Measurements from ENCODE around the gene C19orf12.

The C19orf12 gene

DNA sequence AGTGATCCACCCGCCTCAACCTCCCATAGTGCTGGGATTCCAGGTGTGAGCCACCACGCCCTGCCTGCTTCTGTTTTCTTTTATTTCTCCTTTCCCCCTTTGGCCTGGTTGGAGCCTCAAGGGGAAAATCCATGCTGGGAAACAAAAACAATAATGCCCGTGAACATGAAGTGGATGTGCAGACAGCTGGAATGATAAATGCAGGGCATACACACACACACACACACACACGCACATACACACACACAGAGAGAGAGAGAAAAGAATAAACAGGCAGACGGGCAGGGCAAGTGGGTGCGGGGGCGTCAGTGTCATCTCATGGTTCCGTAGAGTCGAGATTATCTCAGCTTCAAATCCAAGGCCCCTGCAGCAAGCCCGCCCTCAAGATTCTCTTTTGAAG lies 54.2 kb downstream of the C19orf12 start (continued):
- TF ChIP-seq, protein P1, sequence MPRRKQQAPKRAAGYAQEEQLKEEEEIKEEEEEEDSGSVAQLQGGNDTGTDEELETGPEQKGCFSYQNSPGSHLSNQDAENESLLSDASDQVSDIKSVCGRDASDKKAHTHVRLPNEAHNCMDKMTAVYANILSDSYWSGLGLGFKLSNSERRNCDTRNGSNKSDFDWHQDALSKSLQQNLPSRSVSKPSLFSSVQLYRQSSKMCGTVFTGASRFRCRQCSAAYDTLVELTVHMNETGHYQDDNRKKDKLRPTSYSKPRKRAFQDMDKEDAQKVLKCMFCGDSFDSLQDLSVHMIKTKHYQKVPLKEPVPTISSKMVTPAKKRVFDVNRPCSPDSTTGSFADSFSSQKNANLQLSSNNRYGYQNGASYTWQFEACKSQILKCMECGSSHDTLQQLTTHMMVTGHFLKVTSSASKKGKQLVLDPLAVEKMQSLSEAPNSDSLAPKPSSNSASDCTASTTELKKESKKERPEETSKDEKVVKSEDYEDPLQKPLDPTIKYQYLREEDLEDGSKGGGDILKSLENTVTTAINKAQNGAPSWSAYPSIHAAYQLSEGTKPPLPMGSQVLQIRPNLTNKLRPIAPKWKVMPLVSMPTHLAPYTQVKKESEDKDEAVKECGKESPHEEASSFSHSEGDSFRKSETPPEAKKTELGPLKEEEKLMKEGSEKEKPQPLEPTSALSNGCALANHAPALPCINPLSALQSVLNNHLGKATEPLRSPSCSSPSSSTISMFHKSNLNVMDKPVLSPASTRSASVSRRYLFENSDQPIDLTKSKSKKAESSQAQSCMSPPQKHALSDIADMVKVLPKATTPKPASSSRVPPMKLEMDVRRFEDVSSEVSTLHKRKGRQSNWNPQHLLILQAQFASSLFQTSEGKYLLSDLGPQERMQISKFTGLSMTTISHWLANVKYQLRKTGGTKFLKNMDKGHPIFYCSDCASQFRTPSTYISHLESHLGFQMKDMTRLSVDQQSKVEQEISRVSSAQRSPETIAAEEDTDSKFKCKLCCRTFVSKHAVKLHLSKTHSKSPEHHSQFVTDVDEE (CRISPR knock-in tag; IDR thresholded peaks at IDR 0.05) = no peak
- TF ChIP-seq BACH2 (CRISPR knock-in tag; IDR thresholded peaks at IDR 0.05; ENCODE audit: borderline replicate concordance) (no peak), PPARA (CRISPR knock-in tag; IDR thresholded peaks at IDR 0.05; ENCODE audit: borderline replicate concordance) (no peak), ESRRG (CRISPR knock-in tag; IDR thresholded peaks at IDR 0.05) (no peak)
- TF ChIP-seq, protein P2, sequence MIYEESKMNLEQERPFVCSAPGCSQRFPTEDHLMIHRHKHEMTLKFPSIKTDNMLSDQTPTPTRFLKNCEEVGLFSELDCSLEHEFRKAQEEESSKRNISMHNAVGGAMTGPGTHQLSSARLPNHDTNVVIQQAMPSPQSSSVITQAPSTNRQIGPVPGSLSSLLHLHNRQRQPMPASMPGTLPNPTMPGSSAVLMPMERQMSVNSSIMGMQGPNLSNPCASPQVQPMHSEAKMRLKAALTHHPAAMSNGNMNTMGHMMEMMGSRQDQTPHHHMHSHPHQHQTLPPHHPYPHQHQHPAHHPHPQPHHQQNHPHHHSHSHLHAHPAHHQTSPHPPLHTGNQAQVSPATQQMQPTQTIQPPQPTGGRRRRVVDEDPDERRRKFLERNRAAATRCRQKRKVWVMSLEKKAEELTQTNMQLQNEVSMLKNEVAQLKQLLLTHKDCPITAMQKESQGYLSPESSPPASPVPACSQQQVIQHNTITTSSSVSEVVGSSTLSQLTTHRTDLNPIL (CRISPR knock-in tag; IDR thresholded peaks at IDR 0.05; ENCODE audit: low read depth) = no peak

DNA sequence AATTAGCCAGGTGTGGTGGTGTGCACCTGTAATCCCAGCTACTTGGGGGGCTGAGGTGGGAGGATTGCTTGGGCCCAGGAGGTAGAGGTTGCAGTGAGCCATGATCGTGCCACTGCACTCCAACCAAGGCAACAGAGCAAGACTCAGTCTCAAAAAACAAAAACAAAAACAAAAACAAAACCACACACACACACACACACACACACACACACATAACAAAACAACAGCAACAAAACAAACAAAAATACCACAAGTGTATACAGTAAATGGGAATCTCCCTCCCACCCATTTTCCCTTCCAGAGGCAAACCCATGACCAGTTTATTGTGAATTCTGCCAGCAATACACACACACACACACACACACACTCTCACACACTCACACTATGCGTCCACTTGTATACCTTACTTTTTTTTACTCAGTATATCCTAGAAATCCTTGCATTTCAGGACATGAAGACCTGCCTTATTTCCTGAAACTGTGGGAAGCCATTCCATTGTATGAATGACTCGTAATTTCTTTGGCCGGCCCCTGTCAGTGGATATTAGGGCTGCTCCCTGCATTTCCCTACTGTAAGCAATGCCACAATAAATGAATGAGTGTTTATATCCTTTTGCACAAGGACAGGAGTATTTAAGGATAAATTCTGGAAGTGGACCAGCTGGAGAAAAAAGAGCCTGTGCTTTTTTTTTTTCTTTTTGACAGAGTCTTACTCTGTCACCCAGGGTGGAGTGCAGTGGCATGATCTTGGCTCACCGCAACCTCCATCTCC lies 56.7 kb downstream of the C19orf12 start:
- no peak for ATAC-seq
- TF ChIP-seq BACH2 (CRISPR knock-in tag; IDR thresholded peaks at IDR 0.05; ENCODE audit: borderline replicate concordance) (no peak), ZNF8 (CRISPR knock-in tag; IDR thresholded peaks at IDR 0.05) (no peak), CSDC2 (CRISPR knock-in tag; IDR thresholded peaks at IDR 0.05) (no peak), ZNF70 (CRISPR knock-in tag; IDR thresholded peaks at IDR 0.05) (no peak), SNAI2 (CRISPR knock-in tag; IDR thresholded peaks at IDR 0.05) (no peak)
- TF ChIP-seq, protein P2 (CRISPR knock-in tag; IDR thresholded peaks at IDR 0.05; ENCODE audit: low read depth) = no peak
- TF ChIP-seq, protein P1 (CRISPR knock-in tag; IDR thresholded peaks at IDR 0.05) = no peak

DNA sequence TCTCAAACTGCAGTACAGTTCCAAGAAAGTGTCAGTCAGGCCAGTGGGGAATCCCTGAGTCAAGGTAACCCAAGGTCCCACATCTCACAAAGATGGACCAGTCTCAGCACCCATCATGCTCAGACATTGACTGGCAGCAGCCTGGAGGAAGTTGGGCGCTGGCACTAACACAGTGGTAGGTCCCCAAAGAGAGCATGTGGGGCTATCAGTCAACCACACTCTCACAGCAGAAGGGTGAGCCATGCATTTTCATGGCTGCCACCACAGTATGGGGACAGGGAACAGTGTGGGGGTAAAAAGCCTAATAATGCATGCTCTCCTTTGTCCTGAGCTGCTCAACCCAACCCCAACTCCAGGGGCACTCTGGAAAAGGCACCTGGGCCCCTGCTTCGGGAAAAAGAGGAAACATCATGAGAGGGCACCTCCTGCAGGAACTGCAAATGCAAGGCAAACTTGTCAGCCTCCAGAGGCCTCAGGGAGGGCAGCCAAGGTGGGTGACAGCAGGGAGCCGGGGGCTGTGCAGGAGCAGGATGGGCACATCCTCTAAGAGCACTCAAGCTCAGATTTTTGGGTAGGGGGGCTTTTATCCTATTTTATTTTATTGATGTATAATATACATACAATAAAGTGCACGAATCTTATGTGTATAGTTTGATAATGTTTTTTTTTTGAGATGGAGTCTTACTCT lies 59.3 kb downstream of the C19orf12 start:
- ATAC-seq = no peak
- no peak for TF ChIP-seq TCF4 (CRISPR knock-in tag; IDR thresholded peaks at IDR 0.05; ENCODE audit: borderline replicate concordance)
- no peak for TF ChIP-seq RARB (CRISPR knock-in tag; IDR thresholded peaks at IDR 0.05)
- no peak for TF ChIP-seq SNAI2 (CRISPR knock-in tag; IDR thresholded peaks at IDR 0.05)
- no peak for TF ChIP-seq ZFP3 (CRISPR knock-in tag; IDR thresholded peaks at IDR 0.05)
- TF ChIP-seq, protein P2 (CRISPR knock-in tag; IDR thresholded peaks at IDR 0.05; ENCODE audit: low read depth) = no peak
- TF ChIP-seq PPARA (CRISPR knock-in tag; IDR thresholded peaks at IDR 0.05; ENCODE audit: borderline replicate concordance) = no peak

DNA sequence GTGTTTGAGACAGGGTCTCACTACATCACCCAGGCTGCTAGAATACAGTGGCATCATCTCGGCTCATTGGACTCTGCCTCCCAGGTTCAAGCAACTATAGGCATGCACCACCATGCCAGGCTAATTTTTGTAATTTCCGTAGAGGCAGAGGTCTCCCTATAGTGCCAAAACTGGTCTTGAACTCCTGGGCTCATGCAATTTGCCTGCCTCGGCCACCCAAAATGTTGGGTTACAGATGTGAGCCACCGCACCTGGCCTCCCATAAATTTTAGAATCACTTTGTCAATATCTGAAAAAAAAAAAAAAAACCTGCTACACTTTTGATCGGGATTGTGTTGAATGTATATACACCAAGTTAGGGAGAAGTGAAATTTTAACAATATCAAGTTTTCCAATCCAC lies 61.7 kb downstream of the C19orf12 start:
- ATAC-seq = no peak
- TF ChIP-seq, protein P3, sequence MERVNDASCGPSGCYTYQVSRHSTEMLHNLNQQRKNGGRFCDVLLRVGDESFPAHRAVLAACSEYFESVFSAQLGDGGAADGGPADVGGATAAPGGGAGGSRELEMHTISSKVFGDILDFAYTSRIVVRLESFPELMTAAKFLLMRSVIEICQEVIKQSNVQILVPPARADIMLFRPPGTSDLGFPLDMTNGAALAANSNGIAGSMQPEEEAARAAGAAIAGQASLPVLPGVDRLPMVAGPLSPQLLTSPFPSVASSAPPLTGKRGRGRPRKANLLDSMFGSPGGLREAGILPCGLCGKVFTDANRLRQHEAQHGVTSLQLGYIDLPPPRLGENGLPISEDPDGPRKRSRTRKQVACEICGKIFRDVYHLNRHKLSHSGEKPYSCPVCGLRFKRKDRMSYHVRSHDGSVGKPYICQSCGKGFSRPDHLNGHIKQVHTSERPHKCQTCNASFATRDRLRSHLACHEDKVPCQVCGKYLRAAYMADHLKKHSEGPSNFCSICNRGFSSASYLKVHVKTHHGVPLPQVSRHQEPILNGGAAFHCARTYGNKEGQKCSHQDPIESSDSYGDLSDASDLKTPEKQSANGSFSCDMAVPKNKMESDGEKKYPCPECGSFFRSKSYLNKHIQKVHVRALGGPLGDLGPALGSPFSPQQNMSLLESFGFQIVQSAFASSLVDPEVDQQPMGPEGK (CRISPR knock-in tag; IDR thresholded peaks at IDR 0.05; ENCODE audit: borderline replicate concordance) = no peak
- TF ChIP-seq SNAI2 (CRISPR knock-in tag; IDR thresholded peaks at IDR 0.05) (no peak), TOX (CRISPR knock-in tag; IDR thresholded peaks at IDR 0.05; ENCODE audit: borderline replicate concordance) (no peak), ARNTL (CRISPR knock-in tag; IDR thresholded peaks at IDR 0.05; ENCODE audit: borderline replicate concordance, low read depth) (no peak), RARB (CRISPR knock-in tag; IDR thresholded peaks at IDR 0.05) (no peak), ZNF70 (CRISPR knock-in tag; IDR thresholded peaks at IDR 0.05) (no peak), ZFP30 (CRISPR knock-in tag; IDR thresholded peaks at IDR 0.05) (no peak)
- TF ChIP-seq, protein P4, sequence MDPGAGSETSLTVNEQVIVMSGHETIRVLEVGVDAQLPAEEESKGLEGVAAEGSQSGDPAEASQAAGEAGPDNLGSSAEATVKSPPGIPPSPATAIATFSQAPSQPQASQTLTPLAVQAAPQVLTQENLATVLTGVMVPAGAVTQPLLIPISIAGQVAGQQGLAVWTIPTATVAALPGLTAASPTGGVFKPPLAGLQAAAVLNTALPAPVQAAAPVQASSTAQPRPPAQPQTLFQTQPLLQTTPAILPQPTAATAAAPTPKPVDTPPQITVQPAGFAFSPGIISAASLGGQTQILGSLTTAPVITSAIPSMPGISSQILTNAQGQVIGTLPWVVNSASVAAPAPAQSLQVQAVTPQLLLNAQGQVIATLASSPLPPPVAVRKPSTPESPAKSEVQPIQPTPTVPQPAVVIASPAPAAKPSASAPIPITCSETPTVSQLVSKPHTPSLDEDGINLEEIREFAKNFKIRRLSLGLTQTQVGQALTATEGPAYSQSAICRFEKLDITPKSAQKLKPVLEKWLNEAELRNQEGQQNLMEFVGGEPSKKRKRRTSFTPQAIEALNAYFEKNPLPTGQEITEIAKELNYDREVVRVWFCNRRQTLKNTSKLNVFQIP (CRISPR knock-in tag; IDR thresholded peaks at IDR 0.05; ENCODE audit: borderline replicate concordance, low read depth) = no peak

All from SK-N-SH treated with all-trans-retinoic acid at 6 μM for 48 hours (cell line).